A673 (cell line): ENCODE results near the gene CBX7. TPM values are rescaled to one million over a fixed set of nuclear protein-coding genes. Genes with fewer than 3 reads are reported as not detected.

ENCODE experiments used
- BruUV-seq: library from RNA; stranded (reverse); fragments of 400-500 nt; replicated peaks from 2 replicates; lab custom pipeline; 2021; lab: Mats Ljungman, UMichigan
- CTCF ChIA-PET: fragments of 300-600 bp; sonication (Branson Sonifier 250); formaldehyde crosslinking; loops from one replicate; lab custom pipeline; 2022; ENCODE audit warnings: antibody characterized with exemption; lab: Charles Lee
- POLR2A ChIA-PET: fragments of 300-600 bp; sonication (Branson Sonifier 250); formaldehyde crosslinking; loops from one replicate; lab custom pipeline; 2022; ENCODE audit warnings: antibody characterized with exemption; ENCODE audit not compliant: low non-redundant PET; lab: Charles Lee
- DNase-seq: peaks from one replicate; pipeline ENCODE4 v3.0.0-alpha.2; 2015; ENCODE audit warnings: low spot score
- H3K27ac ChIP-seq: fragments of 200-600 bp; sonication (generic); 2 replicates; pipeline ENCODE4 v1.5.1; 2016; ENCODE audit warnings: mixed run types, low read depth, mild to moderate bottlenecking, mixed read lengths, antibody characterized with exemption, low read length; ENCODE audit not compliant: poor library complexity, severe bottlenecking
- H3K27me3 ChIP-seq: fragments of 200-600 bp; sonication (generic); replicated peaks from 2 replicates; pipeline ENCODE4 v1.6.1; 2017; ENCODE audit warnings: mixed run types, low read depth, mild to moderate bottlenecking, mixed read lengths, antibody characterized with exemption, low read length; ENCODE audit not compliant: insufficient read depth, poor library complexity
- H3K36me3 ChIP-seq: fragments of 200-600 bp; sonication (generic); 2 replicates; pipeline ENCODE4 v1.6.1; 2016; ENCODE audit warnings: mixed run types, mild to moderate bottlenecking, mixed read lengths, antibody characterized with exemption, low read length; ENCODE audit not compliant: insufficient read depth, poor library complexity, severe bottlenecking
- H3K4me1 ChIP-seq: fragments of 200-600 bp; sonication (generic); 2 replicates; pipeline ENCODE4 v1.6.1; 2017; ENCODE audit warnings: mixed run types, mild to moderate bottlenecking, mixed read lengths, antibody characterized with exemption, low read length; ENCODE audit not compliant: insufficient read depth, poor library complexity, severe bottlenecking
- H3K4me3 ChIP-seq: fragments of 200-600 bp; sonication (generic); 2 replicates; pipeline ENCODE4 v1.5.1; 2016; ENCODE audit warnings: low read depth, mixed run types, mild to moderate bottlenecking, mixed read lengths, low read length; ENCODE audit not compliant: poor library complexity, severe bottlenecking
- H3K9me3 ChIP-seq: fragments of 200-600 bp; sonication (generic); 2 replicates; pipeline ENCODE4 v1.6.1; 2016; ENCODE audit warnings: mixed run types, low read depth, mild to moderate bottlenecking, mixed read lengths, antibody characterized with exemption, low read length; ENCODE audit not compliant: poor library complexity, severe bottlenecking
- EZH2 ChIP-seq: fragments of 200-600 bp; sonication (generic); IDR thresholded peaks from 2 replicates; pipeline ENCODE4 v1.6.1; 2017; ENCODE audit warnings: borderline replicate concordance, low read depth, mild to moderate bottlenecking, mixed read lengths, antibody characterized with exemption, low read length; ENCODE audit not compliant: poor library complexity, severe bottlenecking
- intact Hi-C: fragments of 100-400 bp; cut with micrococcal nuclease; formaldehyde crosslinking; loops from one replicate; pipeline ENCODE4 v1.10.0; 2022; ENCODE audit not compliant: unreplicated experiment
- total RNA-seq: library from RNA; stranded (reverse); gene quantifications from 2 replicates; pipeline ENCODE4 v1.2.3, GENCODE V29; 2021
- TF ChIP-seq, protein P1 (sequence below): fragments of 300-800, 200-600 bp; sonication (generic); conservative IDR thresholded peaks from 2 replicates; pipeline ENCODE4 v1.5.1; 2017; ENCODE audit warnings: low read depth, mild to moderate bottlenecking, antibody characterized with exemption, low read length, moderate library complexity, mixed read lengths

CBX7 gene
- total RNA-seq, 1 experiment from 2014 or later, result 2.8 TPM

DNA sequence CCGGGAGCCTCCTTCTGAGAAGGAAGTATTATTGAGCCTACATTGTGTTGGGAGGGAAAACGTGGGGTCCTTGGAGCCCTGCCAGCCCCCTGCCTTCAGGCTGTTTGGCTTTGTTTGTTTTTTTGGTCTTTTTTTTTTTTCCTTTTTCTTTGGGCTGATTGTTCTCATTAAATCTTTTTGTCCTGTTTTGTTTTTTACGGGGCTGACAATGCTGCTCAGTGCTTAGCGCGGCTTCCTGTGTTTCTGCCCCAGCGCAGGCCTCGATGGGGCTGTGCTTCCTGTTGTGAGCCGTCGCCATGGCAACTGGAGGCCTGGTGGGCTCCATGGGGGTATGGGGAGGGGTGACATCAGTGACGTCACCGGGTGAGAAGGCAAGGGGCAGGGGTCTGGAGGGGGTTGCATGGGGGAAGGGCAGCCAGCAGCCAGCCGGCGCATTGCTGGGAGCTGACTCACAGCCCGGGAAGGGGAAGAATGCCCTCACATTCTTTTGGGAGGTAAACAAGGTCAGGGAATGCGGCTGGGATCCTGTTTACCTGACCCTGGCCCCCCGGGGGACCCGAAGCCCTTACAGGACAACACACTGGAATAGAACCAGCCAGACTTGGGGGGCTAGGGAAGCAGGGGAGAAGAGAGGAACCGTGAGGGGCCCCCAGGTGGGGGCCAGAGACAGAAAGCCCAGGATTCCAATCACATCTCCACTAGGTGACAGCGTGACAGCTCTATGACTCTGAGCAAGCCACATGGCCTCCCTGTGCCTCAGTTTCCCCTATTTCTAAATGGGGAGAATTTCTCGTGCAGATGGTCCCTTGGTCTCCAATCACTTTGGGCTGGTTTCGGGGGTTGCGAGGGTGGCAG lies 22.2 kb upstream of the CBX7 start:
- Histone ChIP-seq H3K4me1 (peaks cover 20% of the 10 kb centered on the region), H3K36me3 (no peaks in the 10 kb centered on the region), H3K27ac (peak overlapping the region; percentile 67), H3K4me3 (no peak overlapping the region), H3K9me3 (no peaks in the 10 kb centered on the region), H3K27me3 (no peaks in the 10 kb centered on the region)
- no TSS peak for BruUV-seq
- ChIA-PET CTCF (interaction anchor here (0.7 kb wide), 1 partner anchor 25 kb away, joined by 3 read pairs; no protein-coding TSS in a partner anchor), POLR2A (no interaction called here)
- peak; percentile 88 for DNase-seq
- no peak for TF ChIP-seq EZH2
- TF ChIP-seq, protein P1, sequence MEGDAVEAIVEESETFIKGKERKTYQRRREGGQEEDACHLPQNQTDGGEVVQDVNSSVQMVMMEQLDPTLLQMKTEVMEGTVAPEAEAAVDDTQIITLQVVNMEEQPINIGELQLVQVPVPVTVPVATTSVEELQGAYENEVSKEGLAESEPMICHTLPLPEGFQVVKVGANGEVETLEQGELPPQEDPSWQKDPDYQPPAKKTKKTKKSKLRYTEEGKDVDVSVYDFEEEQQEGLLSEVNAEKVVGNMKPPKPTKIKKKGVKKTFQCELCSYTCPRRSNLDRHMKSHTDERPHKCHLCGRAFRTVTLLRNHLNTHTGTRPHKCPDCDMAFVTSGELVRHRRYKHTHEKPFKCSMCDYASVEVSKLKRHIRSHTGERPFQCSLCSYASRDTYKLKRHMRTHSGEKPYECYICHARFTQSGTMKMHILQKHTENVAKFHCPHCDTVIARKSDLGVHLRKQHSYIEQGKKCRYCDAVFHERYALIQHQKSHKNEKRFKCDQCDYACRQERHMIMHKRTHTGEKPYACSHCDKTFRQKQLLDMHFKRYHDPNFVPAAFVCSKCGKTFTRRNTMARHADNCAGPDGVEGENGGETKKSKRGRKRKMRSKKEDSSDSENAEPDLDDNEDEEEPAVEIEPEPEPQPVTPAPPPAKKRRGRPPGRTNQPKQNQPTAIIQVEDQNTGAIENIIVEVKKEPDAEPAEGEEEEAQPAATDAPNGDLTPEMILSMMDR, result no peak
- intact Hi-C loops, result loop anchor here (1.0 to 10.0 kb wide), 3 partner anchors 70 to 870 kb away; partner anchors contain the start of gene PDGFB

DNA sequence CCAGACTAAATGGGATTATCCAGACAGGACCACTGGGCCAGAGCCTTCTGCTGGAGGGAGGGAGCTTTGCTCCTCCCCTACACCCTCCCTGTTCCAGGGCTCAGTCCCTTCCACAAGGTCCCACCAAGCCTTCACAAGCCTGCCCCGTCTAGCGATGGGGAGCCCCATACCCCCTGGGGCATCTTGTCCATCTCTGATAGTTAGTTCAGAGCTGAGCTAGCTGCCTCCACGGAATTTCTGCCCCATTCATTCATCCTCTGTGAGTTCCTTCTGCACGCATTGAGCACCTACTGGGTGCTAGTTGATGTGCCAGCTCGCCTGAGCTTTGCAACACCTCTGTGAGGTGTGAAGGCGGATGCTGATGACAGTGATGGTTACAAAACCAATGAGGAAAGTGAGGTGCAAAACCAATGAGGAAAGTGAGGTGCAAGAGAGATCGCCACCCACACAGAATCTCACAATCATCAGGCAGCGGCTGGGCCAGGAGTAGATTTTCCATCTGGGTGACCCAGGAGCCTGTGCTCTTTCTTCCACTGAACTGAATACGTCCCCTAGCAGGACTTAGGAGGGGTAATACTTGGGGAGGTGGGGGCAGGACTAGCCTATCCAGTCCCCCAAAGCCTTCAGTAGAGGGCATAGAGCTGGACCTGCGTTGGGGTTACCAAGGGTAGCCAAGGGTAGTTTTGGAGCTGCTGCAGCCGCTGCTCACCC lies 21.5 kb upstream of the CBX7 start:
- TF ChIP-seq, protein P1, result no peak
- TF ChIP-seq EZH2, result no peak
- ChIA-PET CTCF (interaction anchor here (0.9 kb wide), 1 partner anchor 133 kb away, joined by 3 read pairs; no protein-coding TSS in a partner anchor), POLR2A (no interaction called here)
- H3K27me3 ChIP-seq, result no peaks in the 10 kb centered on the region
- no peak overlapping the region for H3K4me3 ChIP-seq
- BruUV-seq, result no TSS peak
- no peak for DNase-seq
- no peaks in the 10 kb centered on the region for H3K9me3 ChIP-seq
- H3K4me1 ChIP-seq, result peaks cover 20% of the 10 kb centered on the region
- H3K27ac ChIP-seq, result peak overlapping the region; percentile 67
- no peaks in the 10 kb centered on the region for H3K36me3 ChIP-seq
- intact Hi-C loops, result loop anchor here (1.0 to 10.0 kb wide), 3 partner anchors 71 to 871 kb away; partner anchors contain the start of gene PDGFB

DNA sequence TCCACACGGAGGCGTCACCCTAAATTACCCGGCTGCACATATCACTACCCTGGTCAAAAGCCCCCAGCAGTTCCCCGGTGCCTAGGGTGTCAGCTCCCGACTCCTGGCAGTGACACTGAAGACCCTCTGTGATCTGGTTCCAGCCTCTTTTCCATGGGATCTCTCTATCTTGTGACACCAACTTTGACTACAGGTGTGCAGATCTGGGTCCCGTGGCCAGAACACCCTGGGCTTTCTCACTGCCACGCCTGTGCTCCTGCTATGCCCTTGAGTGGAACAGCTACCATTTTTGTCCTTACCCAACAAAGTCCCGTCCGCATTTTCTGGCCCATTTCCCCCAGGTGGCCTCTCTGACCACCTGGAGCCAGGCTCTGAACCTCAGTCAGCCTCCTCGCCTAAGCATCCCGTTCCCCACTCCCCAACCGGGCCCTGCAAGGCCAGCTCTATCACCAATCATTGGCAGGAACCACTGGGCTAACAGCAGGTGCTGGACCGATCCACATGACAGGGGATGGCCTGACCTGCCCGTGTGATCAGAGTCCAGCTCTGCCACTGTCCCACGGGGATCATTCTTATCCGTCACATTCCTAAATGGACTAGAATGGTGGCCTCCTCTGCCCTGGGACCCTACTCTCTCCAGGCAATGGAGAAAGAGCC lies 20.7 kb upstream of the CBX7 start:
- intact Hi-C loops, result loop anchor here (10.0 kb wide), 2 partner anchors 72 to 872 kb away; partner anchors contain the start of gene PDGFB
- DNase-seq, result no peak
- CTCF ChIA-PET, result interaction anchor here (0.6 to 0.9 kb wide), 2 partner anchors 134 to 136 kb away, joined by 3 to 11 read pairs; no protein-coding TSS in a partner anchor

More for the DNA sequence above, 20.7 kb upstream of the CBX7 start:
- no peak overlapping the region for H3K27ac ChIP-seq
- peaks cover 20% of the 10 kb centered on the region for H3K4me1 ChIP-seq
- POLR2A ChIA-PET, result interaction anchor here (0.7 kb wide), 1 partner anchor 138 kb away, joined by 4 read pairs; no protein-coding TSS in a partner anchor
- H3K9me3 ChIP-seq, result no peaks in the 10 kb centered on the region
- no TSS peak for BruUV-seq
- TF ChIP-seq, protein P1, result no peak
- TF ChIP-seq EZH2, result no peak
- H3K4me3 ChIP-seq, result no peak overlapping the region
- H3K36me3 ChIP-seq, result no peaks in the 10 kb centered on the region
- no peaks in the 10 kb centered on the region for H3K27me3 ChIP-seq
